ENCODE results near the gene WNT5B.

Gene WNT5B

DNA sequence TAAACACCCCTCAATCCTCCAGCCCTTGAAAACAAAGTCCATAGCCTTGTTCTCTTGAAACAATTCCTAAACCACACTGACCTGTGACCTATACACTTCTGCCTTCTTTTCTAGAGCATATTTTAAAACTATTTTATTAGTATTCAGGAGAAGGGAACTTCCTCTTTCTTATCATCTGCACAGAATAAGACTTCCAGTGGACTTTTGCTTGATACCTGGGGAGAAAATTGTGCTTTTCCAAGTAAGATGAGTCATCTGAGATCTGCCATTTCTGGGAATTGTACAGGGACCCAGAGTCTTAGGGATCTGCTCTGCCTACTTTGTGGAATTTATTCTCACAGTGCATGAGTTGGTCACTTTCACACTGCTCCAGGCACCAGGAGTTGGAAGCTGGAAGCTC, 10.5 kb upstream of the WNT5B start:
- no peak for TF ChIP-seq SNAI2 (CRISPR knock-in tag; IDR thresholded peaks at IDR 0.05)
- no peak for TF ChIP-seq OSR1 (CRISPR knock-in tag; IDR thresholded peaks at IDR 0.05)
- TF ChIP-seq ESRRG (CRISPR knock-in tag; IDR thresholded peaks at IDR 0.05): no peak
- TF ChIP-seq ISL1 (CRISPR knock-in tag; IDR thresholded peaks at IDR 0.05): no peak
- TF ChIP-seq ZNF565 (CRISPR knock-in tag; conservative IDR thresholded peaks at IDR 0.05; ENCODE audit: low read depth): no peak
- no peak for TF ChIP-seq CSDC2 (CRISPR knock-in tag; IDR thresholded peaks at IDR 0.05)
- no peak for TF ChIP-seq ZFP3 (CRISPR knock-in tag; IDR thresholded peaks at IDR 0.05)
- TF ChIP-seq ZNF70 (CRISPR knock-in tag; IDR thresholded peaks at IDR 0.05): no peak
- no peak for TF ChIP-seq POU6F1 (CRISPR knock-in tag; IDR thresholded peaks at IDR 0.05; ENCODE audit: borderline replicate concordance, low read depth)
- TF ChIP-seq BACH2 (CRISPR knock-in tag; IDR thresholded peaks at IDR 0.05; ENCODE audit: borderline replicate concordance): no peak
- no peak for TF ChIP-seq TOX (CRISPR knock-in tag; IDR thresholded peaks at IDR 0.05; ENCODE audit: borderline replicate concordance)
- TF ChIP-seq TCF4 (CRISPR knock-in tag; IDR thresholded peaks at IDR 0.05; ENCODE audit: borderline replicate concordance): no peak
- no peak for TF ChIP-seq TSHZ2 (CRISPR knock-in tag; IDR thresholded peaks at IDR 0.05)
- TF ChIP-seq ARNTL (CRISPR knock-in tag; IDR thresholded peaks at IDR 0.05; ENCODE audit: borderline replicate concordance, low read depth): no peak
- TF ChIP-seq, protein P1, sequence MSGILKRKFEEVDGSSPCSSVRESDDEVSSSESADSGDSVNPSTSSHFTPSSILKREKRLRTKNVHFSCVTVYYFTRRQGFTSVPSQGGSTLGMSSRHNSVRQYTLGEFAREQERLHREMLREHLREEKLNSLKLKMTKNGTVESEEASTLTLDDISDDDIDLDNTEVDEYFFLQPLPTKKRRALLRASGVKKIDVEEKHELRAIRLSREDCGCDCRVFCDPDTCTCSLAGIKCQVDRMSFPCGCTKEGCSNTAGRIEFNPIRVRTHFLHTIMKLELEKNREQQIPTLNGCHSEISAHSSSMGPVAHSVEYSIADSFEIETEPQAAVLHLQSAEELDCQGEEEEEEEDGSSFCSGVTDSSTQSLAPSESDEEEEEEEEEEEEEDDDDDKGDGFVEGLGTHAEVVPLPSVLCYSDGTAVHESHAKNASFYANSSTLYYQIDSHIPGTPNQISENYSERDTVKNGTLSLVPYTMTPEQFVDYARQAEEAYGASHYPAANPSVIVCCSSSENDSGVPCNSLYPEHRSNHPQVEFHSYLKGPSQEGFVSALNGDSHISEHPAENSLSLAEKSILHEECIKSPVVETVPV (CRISPR knock-in tag; IDR thresholded peaks at IDR 0.05): no peak
- TF ChIP-seq ZNF8 (CRISPR knock-in tag; IDR thresholded peaks at IDR 0.05): no peak

GRCh38 chr12:1619159-1619558, 9.9 kb upstream of the WNT5B start:
- TF ChIP-seq TOX (CRISPR knock-in tag; IDR thresholded peaks at IDR 0.05; ENCODE audit: borderline replicate concordance) (no peak), ZNF8 (CRISPR knock-in tag; IDR thresholded peaks at IDR 0.05) (no peak), PPARA (CRISPR knock-in tag; IDR thresholded peaks at IDR 0.05; ENCODE audit: borderline replicate concordance) (no peak), OSR1 (CRISPR knock-in tag; IDR thresholded peaks at IDR 0.05) (no peak), ZNF70 (CRISPR knock-in tag; IDR thresholded peaks at IDR 0.05) (no peak), TCF4 (CRISPR knock-in tag; IDR thresholded peaks at IDR 0.05; ENCODE audit: borderline replicate concordance) (no peak), GLIS3 (CRISPR knock-in tag; IDR thresholded peaks at IDR 0.05) (no peak), TSHZ2 (CRISPR knock-in tag; IDR thresholded peaks at IDR 0.05) (no peak), CREB5 (CRISPR knock-in tag; IDR thresholded peaks at IDR 0.05; ENCODE audit: low read depth) (no peak), ZFP3 (CRISPR knock-in tag; IDR thresholded peaks at IDR 0.05) (no peak), ARNTL (CRISPR knock-in tag; IDR thresholded peaks at IDR 0.05; ENCODE audit: borderline replicate concordance, low read depth) (no peak), ZFP30 (CRISPR knock-in tag; IDR thresholded peaks at IDR 0.05) (no peak), POU6F1 (CRISPR knock-in tag; IDR thresholded peaks at IDR 0.05; ENCODE audit: borderline replicate concordance, low read depth) (no peak), ESRRG (CRISPR knock-in tag; IDR thresholded peaks at IDR 0.05) (no peak), RARB (CRISPR knock-in tag; IDR thresholded peaks at IDR 0.05) (no peak), ZNF565 (CRISPR knock-in tag; conservative IDR thresholded peaks at IDR 0.05; ENCODE audit: low read depth) (no peak), BACH2 (CRISPR knock-in tag; IDR thresholded peaks at IDR 0.05; ENCODE audit: borderline replicate concordance) (no peak), ISL1 (CRISPR knock-in tag; IDR thresholded peaks at IDR 0.05) (no peak), SNAI2 (CRISPR knock-in tag; IDR thresholded peaks at IDR 0.05) (no peak)
- TF ChIP-seq, protein P1 (CRISPR knock-in tag; IDR thresholded peaks at IDR 0.05): no peak
- ATAC-seq: no peak

More for the DNA sequence above, 10.5 kb upstream of the WNT5B start:
- peak; percentile 70 for ATAC-seq

All from SK-N-SH treated with all-trans-retinoic acid at 6 μM for 48 hours (cell line).